Measurements from ENCODE around the gene UPF2.
"Not testable (repeated sequence)": the region's sequence is repeated elsewhere in the genome, so short reads cannot be mapped to it uniquely, and the experiment has no call there.

UPF2 gene

DNA sequence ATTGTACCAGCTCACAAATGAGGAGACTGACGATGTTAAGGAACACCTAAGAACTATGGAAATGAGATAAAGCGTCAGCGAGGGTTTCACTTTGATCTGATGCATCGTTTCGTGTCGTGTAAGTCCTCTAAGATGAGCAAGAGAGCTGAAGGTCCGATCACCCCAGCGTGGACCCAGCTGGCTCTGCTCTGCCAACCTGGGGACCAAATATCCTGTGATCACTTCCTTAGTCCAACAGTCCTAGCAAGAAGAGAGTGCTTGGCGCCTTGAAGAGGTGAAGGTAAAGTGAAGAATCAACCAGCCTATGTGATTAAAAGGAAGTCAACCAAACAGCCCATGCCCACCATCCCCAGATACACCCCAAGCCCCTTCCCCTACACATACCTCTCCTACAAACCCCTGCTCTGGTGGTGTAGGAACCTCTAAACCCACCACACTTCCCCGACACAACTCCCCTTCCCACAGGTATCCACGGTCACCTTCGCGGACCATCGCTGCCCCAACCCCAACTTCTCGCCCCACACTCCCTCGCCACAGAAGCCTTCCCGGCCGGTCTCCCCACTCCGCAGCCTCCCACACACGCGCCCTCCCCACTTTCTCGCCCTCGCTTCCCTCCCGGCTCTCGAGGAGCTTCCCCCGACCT is 722 bp downstream of the UPF2 start:
- in situ Hi-C loops (cut with HindIII; ENCODE audit: low sequenced_read_pairs): no loop called here

DNA sequence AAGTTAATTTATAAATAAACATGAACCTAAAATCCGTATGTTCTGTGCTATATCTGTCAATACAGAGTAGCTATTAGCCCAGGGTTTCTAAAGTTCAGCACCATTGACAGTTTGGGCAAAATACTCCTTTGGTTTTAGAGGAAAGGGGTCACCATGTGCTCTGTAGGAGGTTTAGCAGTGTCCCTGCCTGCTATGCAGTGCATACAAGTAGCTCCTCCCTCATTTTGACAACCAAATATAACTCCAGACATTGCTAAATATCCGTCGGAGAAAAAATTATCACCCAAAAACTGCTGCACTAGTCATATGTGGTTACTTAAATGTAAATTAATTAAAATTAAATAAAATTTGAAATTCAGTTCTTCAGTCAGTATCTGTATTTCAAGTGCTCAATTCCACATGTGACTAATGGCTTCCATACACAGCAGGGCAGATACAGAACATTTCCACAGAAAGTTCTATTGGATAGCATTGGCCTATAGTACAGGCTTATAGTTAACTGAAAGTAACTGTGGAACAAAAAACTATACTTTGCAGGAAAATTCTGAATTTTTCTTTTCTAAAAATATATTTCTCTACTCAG is 6.4 kb downstream of the UPF2 start:
- in situ Hi-C loops (cut with HindIII; ENCODE audit: low sequenced_read_pairs): no loop called here

DNA sequence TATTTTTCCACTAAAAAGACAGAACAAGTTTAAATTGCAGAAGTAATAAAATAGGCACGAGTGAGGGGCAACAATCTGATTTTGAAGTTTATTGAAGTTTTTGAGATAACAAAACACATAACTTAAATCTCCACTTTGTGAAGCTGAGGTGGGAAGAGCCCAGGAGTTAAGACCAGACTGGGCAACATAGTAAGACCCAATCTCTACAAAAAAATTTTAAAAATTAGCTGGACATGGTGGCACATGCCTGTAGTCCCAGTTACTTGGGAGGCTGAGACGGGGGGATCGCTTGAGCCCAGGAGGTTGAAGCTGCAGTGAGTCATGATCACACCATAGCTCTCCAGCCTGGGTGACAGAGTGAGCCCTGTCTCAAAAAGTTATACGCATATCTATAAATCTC is 11.2 kb downstream of the UPF2 start:
- in situ Hi-C loops (cut with HindIII; ENCODE audit: low sequenced_read_pairs): no loop called here

DNA sequence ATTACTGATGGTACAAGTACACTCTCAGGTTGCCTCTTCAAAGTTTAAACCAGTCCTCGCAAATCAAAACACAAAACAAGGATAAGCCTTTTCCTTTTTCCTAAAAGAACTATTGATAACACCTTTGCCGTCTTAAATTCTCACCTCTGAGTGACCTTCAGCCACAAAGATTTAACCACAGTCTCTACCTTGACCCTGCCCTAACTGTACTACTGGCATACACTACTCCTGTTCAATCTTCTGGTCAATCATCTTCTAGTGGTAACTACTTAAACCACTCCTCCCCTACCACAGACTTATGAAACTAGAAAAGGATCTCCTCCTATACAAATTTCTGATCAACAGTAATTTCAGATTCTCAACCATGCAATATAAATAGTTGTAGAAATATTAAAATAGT is 15.1 kb downstream of the UPF2 start:
- in situ Hi-C loops (cut with HindIII; ENCODE audit: low sequenced_read_pairs): no loop called here

DNA sequence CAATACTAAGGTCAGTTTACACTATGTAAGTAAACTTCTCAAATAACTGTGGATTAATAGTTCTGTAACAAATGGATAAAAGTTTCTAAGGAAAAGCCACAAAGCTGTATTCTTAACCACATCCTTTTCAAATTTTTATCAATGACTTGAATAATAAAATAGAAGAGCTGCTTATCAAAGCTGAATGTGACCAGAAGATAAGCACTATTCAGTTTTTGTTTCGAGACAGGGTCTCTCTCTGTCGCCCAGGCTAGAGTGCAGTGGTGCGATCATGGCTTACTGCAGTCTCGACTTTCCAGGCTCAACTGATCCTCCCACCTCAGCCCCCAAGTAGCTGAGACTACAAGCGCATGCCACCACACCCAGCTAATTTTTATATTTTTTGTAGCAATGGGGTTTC is 17.0 kb downstream of the UPF2 start:
- in situ Hi-C loops (cut with HindIII; ENCODE audit: low sequenced_read_pairs): no loop called here

DNA sequence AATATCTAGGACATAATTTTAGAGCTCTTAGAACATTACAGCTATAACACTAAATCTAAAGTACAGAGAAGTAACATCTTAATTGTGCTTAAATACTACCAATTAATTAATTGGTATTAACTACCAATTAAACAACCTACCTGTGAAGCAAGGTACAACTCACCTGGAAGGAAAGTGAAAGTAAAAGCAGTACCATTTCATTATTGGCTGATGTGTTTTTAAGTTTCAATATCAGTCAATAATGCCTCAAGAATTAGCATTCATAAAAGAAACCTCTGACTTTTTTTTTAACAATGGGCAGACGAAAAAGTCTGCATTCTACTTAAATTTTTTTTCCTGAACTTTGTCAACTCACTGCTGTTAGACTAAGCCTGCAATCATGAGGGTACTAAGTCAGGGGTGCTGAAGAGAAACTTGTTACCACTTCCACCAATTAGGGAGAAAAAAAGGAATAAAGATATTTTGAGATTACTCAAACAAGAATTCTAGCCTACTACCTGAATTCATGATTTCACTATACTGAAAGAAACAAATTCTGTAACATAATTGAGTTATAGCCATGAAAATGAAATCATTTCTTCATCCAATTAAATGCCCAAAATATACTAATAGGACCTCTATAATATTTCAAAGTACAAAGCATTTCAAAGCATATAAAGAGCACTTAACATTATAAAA is 19.9 kb downstream of the UPF2 start:
- in situ Hi-C loops (cut with HindIII; ENCODE audit: low sequenced_read_pairs): no loop called here

DNA sequence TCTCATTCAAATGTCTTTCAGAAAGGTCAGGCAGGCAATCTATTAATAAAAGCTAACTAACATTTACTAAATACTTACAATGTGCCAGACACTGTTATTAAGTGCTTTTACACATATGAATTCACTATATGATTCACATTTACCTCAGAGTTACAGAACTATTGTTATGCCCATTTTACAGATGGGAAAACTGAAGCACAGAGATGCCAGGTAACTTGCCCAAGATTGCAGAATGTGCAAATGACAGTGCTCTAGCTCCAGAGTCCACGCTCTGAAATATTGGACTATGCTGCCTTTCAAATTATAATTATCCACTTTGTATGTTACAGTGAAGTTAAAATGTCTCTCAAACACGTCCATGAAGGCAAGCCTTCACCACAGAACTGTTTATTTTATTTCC is 22.0 kb downstream of the UPF2 start:
- in situ Hi-C loops (cut with HindIII; ENCODE audit: low sequenced_read_pairs): no loop called here

DNA sequence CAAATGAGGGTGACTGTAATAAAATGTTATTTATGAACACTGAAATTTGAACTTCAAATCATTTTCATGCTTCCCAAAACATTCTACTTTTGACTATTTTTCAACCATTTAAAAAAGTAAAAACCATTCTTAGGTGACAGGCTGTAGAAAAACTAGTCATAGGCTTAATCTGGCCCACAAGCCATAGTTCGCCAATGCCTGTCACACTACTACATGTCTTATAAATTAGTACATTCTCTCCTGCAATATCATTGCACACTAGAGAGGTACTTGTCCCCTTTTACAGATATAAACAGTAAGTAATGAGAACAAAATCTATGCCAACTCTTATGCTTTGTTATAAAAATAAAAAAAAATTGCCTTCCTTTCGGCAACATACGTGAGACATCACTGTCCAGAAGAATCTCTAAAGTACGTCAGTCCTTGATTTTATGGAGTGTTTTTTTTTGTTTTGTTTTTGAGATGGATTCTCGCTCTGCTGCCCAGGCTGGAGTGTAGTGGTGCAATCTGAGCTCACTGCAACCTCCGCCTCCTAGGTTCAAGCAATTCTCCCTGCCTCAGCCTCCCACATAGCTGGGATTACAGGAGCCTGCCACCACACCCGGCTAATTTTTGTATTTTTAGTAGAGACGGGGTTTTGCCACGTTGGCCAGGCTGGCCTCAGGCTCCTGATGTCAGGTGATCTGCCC is 23.2 kb downstream of the UPF2 start:
- in situ Hi-C loops (cut with HindIII; ENCODE audit: low sequenced_read_pairs): no loop called here

DNA sequence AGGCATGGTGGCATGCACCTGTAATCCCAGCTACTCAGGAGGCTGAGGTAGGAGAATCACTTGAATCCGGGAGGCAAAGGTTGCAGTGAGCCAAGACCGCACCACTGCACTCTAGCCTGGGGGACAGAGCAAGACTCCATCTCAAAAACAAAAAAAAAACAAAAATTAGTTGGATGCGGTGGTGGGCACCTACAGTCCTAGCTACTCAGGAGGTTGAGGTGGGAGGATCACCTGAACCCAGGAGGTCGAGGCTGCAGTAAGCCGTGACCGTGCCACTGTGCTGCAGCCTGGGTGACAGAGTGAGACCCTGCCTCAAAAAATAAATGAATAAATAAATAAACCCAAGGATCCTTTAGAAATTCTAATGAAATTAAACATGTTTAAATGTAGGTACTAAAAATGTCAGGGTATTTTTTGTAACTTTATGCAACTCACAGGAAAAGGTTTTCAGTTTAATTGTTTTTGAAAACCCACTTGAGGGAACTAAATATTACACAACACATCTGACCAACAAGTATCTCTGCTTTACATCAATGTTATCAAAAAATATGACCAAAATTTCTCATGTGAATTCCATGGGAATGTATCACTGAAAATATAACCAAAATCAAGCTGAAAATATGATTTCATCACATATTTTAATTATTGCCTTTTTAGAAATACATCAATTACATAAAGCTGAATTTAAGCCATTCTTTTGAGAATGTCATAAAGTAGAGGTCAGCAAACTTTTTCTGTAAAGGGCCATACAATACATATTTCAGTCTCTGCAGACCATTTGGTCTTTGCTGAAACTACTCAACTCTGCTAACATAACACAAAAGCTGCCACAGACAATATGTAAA is 23.9 kb downstream of the UPF2 start:
- in situ Hi-C loops (cut with HindIII; ENCODE audit: low sequenced_read_pairs): no loop called here

DNA sequence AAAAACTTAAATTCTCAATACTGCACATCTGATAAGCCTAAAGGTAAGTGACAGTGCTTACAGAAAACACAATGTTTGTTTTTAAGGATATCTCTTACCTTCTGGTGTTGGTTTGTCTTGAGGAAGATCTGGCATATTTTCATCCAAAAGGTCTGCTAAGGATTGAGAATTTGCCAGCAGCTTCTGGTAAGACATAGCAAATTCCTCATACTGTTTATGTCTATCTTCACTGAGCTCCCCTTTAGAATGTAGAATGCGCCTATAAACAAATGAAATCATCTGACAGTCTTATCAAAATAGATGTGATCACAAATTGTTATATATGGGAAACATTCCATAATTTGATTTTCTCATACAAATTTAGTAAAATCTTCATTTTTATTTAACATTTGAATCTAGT is 28.7 kb downstream of the UPF2 start:
- in situ Hi-C loops (cut with HindIII; ENCODE audit: low sequenced_read_pairs): no loop called here

DNA sequence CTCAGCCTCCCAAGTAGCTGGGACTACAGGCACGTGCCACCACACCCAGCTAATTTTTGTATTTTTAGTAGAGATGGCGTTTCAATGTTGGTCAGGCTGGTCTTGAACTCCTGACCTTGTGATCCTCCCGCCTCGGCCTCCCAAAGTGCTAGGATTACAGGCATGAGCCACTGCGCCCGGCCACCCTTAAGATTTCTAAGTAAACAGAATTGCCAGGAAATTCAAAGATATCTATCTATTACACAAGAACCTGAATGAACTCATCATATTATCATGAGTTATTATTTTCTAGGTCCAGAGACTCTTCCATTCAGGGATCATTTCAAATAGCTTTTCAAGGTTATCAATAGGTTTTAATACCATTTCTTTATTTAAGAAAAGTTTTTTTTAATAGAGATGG is 29.2 kb downstream of the UPF2 start:
- in situ Hi-C loops (cut with HindIII; ENCODE audit: low sequenced_read_pairs): not testable (repeated sequence)

DNA sequence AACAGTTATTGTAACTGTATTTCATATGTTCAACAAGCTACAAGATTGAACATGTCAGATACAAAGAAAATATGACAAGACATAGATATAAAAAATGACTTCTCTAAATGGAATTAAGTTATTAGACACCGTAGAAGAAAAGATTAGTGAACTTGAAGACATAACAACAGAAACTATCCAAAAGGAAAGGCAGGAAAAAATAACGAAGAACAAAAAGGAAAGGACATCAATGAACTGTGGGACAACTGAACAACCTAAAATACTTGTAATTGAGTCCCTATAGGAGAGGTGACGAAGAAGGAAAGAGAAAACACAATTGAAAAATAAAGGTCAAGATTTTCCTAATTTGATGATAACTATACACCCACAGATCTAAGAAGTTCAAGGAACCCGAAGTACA is 32.3 kb downstream of the UPF2 start:
- in situ Hi-C loops (cut with HindIII; ENCODE audit: low sequenced_read_pairs): no loop called here

DNA sequence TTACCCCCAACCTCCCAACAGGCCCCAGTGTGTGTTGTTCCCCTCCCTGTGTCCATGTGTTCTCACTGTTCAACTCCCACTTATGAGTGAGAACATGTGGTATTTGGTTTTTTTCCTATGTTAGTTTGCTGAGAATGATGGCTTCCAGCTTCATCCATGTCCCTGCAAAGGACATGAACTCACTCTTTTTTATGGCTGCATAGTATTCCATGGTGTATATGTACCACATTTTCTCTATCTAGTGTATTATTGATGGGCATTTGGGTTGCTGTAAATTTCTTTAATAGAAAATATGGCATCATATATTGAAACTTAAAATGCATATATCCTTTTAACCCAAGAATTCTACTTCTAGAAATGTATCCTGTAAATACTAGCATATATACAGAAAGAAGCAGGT is 33.8 kb downstream of the UPF2 start:
- in situ Hi-C loops (cut with HindIII; ENCODE audit: low sequenced_read_pairs): not testable (repeated sequence)

DNA sequence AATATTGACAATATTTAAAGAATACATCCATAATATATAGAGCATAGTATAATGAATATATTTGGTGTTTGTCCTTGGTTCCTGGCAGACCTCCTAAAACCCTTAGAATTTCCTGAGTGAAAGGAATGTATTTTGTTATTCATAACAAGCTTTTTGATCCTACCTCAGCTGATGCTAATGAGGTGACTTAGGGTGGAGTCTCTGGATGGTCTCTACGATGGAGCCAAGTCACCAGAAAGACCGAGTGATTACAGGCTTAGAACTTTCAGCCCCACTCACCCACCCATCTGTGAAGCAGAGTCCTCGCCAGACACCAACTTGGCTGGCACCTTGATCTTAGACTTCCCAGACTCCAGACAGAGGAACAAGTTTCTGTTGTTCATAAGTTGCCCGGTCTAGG is 35.9 kb downstream of the UPF2 start:
- in situ Hi-C loops (cut with HindIII; ENCODE audit: low sequenced_read_pairs): no loop called here

DNA sequence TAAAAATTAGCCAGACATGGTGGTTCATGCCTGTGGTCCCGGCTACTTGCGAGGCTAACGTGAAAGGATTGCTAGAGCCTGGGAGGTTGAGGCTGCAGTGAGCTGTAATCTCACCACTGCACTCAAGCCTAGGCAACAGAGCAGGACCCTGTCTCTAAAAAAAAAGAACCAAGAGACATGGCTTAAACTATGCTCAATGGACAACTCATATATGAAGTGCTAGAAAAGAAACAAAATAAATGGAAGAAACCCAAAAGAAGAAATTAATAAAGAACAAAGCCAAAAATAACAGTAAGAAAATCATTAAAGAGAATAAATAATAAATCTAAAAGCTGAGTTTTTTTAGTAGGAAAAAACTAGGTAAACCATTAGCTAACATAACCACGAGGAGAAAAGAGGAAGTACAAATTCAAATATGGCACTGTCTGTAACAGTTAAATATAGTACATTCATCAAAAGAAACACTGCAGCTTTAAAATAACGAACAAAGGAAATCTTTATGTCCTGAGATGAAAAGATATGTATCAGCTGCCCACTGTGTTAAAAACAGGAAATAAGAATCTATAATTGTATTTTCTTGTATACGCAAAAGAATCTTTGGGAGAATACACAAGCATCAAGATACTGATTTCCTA is 48.7 kb downstream of the UPF2 start:
- in situ Hi-C loops (cut with HindIII; ENCODE audit: low sequenced_read_pairs): no loop called here

DNA sequence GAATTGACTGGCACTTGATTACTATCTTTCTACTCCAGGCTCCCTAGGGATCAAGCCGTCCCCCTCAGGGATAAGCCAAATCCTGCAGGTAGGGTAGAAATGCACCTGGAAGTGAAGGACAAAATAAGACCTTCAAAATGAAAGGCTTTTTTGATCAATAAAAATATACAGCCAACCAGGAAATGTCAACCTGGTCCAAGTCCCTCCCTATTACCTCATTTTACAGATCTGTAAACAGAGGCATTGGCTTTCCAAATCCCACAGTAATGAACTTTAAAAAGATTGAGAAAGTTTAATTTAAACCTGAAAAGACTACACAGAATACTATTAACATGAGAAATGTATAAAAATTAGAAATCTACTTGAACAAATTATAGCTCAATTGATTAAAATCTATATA is 53.7 kb downstream of the UPF2 start:
- in situ Hi-C loops (cut with HindIII; ENCODE audit: low sequenced_read_pairs): no loop called here

DNA sequence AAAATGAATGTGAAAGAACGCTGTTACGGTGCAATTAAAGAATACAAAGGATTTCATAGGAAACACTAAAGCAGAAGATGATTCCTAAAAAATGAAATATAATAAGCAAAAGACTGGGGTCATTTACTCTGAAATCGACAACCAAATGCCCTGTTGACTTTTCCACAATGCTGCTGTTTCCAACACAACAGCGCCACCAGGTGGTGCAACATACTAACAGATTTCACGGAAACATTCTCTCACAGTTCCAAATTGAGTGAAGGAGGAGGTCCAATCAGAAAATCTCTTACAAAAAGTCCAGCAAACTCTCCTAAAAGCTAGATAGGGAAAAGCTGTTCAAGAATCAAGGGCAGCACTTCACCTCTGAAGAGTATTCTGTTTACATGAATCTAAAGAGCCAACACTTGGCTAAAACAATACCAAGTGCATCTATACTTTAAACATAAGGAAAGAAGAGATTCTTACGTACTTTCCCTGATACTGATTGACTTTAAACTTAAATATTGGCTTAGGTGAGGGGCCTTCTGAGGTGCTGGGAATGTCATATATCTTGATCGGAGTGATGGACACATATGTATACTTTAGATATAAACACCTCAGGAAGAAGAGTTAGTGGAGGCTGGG is 55.9 kb downstream of the UPF2 start:
- in situ Hi-C loops (cut with HindIII; ENCODE audit: low sequenced_read_pairs): no loop called here

DNA sequence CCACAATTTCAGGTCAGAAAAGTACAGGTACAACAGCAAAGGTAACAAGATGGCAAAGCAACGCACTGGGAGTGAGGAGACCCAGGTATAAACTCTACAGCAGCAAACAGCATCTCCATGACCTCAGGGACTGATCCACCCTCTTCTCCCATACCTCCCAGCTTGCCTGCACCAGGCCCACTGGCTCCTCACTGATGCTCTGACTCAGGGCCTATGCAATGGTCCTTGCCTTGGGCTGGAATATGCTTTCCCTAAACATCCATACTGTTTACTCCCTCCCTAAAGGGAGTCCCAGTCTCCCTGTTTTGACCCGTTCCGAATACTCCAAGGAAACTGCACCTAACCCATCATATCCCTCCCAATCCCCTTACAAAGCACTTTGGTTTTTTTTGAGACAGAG is 60.4 kb downstream of the UPF2 start:
- in situ Hi-C loops (cut with HindIII; ENCODE audit: low sequenced_read_pairs): no loop called here

DNA sequence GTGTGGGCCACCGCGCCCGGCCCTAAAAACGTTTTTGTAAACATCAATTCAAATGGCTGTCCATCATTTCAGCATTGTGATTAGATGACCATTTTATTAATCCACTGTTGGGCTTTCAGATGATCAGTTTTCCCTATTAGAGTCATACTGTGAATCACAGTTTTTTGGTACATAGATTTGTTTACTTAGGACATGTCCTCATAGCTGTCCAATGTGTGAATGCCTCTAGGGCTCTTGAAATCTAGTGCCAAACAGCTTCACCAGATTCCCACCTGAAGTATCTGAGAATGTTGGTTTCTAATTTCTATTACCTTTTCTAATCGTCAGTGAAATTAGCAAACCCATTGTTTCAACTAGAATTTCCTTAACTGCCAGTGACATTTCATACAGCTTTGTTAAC is 66.8 kb downstream of the UPF2 start:
- in situ Hi-C loops (cut with HindIII; ENCODE audit: low sequenced_read_pairs): no loop called here

DNA sequence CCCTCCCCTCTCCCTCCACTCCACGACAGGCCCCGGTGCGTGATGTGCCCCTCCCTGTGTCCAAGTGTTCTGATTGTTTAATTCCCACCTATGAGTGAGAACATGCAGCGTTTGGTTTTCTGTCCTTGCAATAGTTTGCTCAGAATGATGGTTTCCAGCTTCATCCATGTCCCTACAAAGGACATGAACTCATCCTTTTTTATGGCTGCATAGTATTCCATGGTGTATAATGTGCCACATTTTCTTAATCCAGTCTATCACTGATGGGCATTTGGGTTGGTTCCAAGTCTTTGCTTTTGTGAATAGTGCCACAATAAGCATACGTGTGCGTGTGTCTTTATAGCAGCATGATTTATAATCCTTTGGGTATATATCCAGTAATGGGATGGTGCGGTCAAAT is 70.1 kb downstream of the UPF2 start:
- in situ Hi-C loops (cut with HindIII; ENCODE audit: low sequenced_read_pairs): not testable (repeated sequence)
